Activated CD8-positive, alpha-beta memory T cell treated with anti-CD3 and anti-CD28 coated beads for 4 hours (primary cell): ENCODE data around the gene PPP2R5E.
"Not testable (repeated sequence)": the region's sequence is repeated elsewhere in the genome, so short reads cannot be mapped to it uniquely, and the experiment has no call there.

Experiments used
- DNase-seq, 2 donors: peaks; one replicate each; pipeline ENCODE4 v3.0.0-alpha.2; 2020; ENCODE audit warnings: low read depth in 2 of 2

PPP2R5E gene

GRCh38 chr14:63378444-63378843, 164.7 kb downstream of the PPP2R5E start:
- DNase-seq: no peak

DNA sequence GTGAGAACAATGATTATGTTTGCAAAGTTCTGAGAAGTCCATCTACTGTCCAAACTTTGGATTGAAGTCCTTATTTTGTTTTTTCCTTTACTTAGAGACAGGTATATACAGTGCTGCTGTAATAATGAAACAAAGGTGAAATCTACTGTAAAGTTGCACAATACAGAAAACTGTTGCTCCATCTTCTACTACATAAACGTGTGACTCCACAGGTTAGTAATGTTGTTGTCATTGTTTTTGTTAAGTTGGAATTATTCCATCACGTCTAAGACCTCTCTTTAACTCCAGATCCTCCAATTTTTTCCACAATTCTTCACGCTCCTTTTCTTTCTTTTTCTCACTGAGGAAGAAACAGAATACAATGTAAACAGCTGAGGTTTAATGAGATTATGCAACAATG, 167.4 kb downstream of the PPP2R5E start:
- DNase-seq: no peak

GRCh38 chr14:63371613-63372012, 171.6 kb downstream of the PPP2R5E start:
- not testable (repeated sequence) for DNase-seq

DNA sequence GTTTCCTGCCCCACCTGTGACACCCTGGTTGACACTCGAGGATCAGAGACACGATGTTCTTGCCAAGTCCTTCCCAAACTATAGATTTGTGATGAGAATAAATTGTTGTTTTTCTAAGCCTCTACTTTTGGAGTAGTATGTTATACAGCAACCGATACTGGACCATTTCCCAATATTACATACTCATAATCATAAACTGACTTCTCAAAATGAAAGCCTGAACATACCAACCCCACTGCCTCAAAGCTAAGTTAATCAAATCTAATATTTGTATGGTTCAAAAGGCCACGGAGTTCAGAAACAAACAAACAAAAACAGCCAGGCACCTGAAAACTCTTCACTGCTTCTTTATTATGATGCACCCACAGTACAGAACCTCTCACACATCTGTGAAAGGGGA, 172.1 kb downstream of the PPP2R5E start:
- DNase-seq: no peak

GRCh38 chr14:63367742-63368364, 175.3 kb downstream of the PPP2R5E start:
- no peak for DNase-seq

- DNase-seq: no peak
These were observed 180.8 kb downstream of the PPP2R5E start for GRCh38 chr14:63362389-63362819.

DNA sequence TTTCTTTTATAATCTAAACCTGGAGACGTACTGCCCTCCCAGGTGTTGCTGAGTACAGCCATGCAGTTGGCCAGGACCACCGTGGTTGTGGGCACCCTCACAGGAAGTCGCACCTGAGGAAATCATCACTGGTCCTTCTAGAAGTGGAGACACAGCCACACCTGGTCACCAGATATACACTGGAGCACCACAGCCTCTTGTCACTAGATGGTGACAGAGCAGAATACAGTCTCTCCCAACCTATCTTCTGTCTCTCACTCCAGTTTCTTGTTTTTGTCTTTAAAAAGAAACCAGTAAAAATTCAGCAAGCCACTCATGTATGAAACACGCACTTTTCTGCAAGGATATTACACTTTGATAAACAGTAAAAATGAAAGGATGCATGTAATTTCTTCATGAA, 181.4 kb downstream of the PPP2R5E start:
- no peak for DNase-seq

DNA sequence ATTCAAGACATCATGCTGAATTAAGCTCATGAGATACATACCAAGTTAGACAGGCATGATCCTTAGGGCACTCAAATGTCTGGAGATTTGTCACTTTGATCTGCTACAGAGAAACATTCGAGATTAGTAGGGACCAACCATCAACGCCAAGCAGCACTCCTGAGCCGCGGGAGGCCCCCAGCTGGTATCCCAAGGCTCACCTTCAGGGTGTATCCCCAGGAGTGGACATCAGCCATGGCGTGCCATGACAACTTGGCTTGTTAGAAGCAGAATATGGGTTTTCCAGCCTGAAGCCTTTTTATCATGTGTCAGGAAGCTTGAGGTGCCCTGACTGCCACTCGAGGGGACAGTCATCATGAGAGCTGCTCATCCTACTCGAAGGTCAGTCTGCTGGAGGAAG, 185.3 kb downstream of the PPP2R5E start:
- DNase-seq: no peak

DNA sequence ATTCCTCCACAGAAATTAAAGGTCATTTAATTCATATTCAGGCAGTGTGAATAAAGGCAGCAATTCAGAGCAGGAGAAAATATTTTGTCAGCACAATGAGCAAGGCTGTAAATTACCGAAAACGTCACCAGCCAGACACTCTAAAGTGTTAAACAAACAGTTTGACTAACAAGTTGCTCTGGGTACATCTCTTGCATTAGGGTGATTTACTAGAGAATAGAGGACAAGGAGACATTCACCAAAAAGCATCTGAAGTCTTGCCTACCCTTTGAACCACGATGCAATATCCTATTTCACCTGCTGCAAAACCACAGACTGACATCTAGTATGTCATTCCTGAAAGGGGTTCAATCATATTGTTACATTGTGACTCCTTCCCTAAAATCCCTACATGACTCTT, 197.4 kb downstream of the PPP2R5E start:
- no peak for DNase-seq

DNA sequence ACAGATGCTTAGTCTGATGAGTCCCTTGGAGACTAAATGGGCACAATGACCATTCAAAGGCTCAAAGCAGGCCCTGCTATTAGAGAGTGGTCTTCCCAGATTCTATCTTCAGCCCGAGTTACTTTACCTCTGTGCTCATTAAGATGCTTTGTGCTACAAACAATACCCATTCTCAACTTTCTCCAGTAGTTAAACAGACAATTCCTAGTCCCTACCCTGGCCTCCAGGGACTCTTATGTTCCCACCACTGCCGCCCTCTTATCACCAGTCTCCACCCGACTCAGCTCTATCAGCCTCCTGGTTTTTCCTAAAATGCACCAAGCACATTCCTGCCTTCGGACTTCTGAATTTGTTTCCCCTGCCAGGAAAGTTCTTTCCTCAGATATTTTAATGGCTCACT, 198.8 kb downstream of the PPP2R5E start:
- no peak for DNase-seq

- no peak for DNase-seq
These were observed 199.3 kb downstream of the PPP2R5E start for GRCh38 chr14:63343878-63344277.

- DNase-seq: no peak
These were observed 200.8 kb downstream of the PPP2R5E start for GRCh38 chr14:63342371-63342770.

- DNase-seq: no peak
These were observed 214.1 kb downstream of the PPP2R5E start for GRCh38 chr14:63328787-63329737.

GRCh38 chr14:63326840-63327239, 216.3 kb downstream of the PPP2R5E start:
- DNase-seq: no peak

DNA sequence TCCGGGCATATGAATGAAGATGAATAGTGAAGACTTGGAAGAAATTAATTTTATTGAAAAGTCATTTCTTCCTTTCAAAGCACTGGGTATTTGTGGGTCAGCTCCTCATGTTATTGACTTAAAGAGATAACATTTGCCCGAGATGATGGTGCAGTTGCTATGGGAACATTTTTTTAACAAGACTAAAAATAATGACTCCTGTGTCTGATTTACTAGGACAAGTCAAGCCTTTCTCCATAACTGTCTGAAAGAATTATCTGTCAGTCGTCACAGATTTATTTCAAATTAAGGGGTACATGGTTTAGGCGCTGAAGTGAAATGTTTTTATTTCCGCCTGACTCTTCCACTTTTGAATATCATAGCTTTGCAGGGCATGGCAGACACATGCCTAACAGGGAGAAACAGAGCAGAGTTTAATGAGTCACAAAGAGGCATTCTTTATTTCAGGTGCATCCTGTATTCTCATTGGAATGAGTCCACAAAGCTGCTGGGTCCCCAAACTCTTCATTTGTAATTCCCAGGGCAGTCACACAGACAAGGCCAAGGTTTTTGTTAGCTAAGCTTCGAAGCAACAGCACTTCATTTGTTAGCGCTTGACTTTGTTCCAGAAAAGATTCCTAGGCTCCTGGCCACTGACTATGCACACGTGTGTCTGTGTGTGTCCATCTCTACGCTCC, 220.1 kb downstream of the PPP2R5E start:
- DNase-seq: no peak

GRCh38 chr14:63322472-63322871, 220.7 kb downstream of the PPP2R5E start:
- DNase-seq: no peak
